ENCODE measurements around the gene LRRC9. TPM values are rescaled to one million over a fixed set of nuclear protein-coding genes. Genes with fewer than 3 reads are reported as not detected.
A peak's percentile ranks its signal among the peaks of the same experiment; 100 is the strongest.

Gene LRRC9
- total and polyA plus RNA-seq, 2 of the 13 experiments (the other 11 are each of a cell fraction or from before 2014, with no cell fraction given): 0.08 to 0.18 TPM

GRCh38 chr14:59913187-59913586, 6.8 kb upstream of the LRRC9 start (continued):
- no peak for TF ChIP-seq NFAT5 (CRISPR knock-in tag; IDR thresholded peaks at IDR 0.05)

GRCh38 chr14:59918824-59919569, 947 bp upstream of the LRRC9 start:
- peak overlapping the region; percentile 94 for H3K4me2 ChIP-seq (ENCODE audit: low read depth, low read length)
- ChIA-PET POLR2A (interaction anchor here (1.0 to 1.2 kb wide), 2 partner anchors 330 to 435 kb away, joined by 5 read pairs; partner anchors contain the start of genes JKAMP, L3HYPDH and PPM1A), CTCF (ENCODE audit: low intra/inter-chr PET ratio, low total read pairs) (interaction anchor here (1.1 to 2.2 kb wide), 2 partner anchors 287 to 288 kb away, joined by 3 to 16 read pairs; no protein-coding TSS in a partner anchor)
- H2AFZ ChIP-seq (ENCODE audit: low read length): peak overlapping the region; percentile 39
- H3K4me1 ChIP-seq (ENCODE audit: insufficient read depth, low read length): peaks cover 20% of the 10 kb centered on the region
- H3K27ac ChIP-seq (ENCODE audit: extremely low read length, insufficient read depth, low read length): peak overlapping the region; percentile 90
- DNase-seq (ENCODE audit: low spot score): peak; percentile 32
- no peaks in the 10 kb centered on the region for H3K79me2 ChIP-seq (ENCODE audit: insufficient read depth, low read length)
- peak overlapping the region; percentile 55 to 83 (median 64) for H3K4me3 ChIP-seq (replicated peaks in 1 of 3; ENCODE audit: insufficient read depth in 1 of 3, low read depth in 2 of 3, low read length in 3 of 3)
- peak; percentile 82 for ATAC-seq
- peak; percentile 32 for FAIRE-seq
- H3K27me3 ChIP-seq (ENCODE audit: control insufficient read depth in 1 of 2, insufficient read depth in 2 of 2, low read length in 2 of 2): no peaks in the 10 kb centered on the region
- in situ Hi-C loops (cut with HindIII; ENCODE audit: extremely low pct_ligation_motif_present, low pct_unique_long_range_greater_than_20kb) (loop anchor here (10.0 kb wide), 1 partner anchor 284 kb away; no protein-coding TSS in a partner anchor), intact Hi-C loops (cut with micrococcal nuclease; ENCODE audit: unreplicated experiment) (loop anchor here (1.0 kb wide), 1 partner anchor 287 kb away; no protein-coding TSS in a partner anchor)
- no peaks in the 10 kb centered on the region for H3K9me3 ChIP-seq (ENCODE audit: low read length)
- H3K36me3 ChIP-seq (replicated peaks in 1 of 2; ENCODE audit: control insufficient read depth in 1 of 2, insufficient read depth in 2 of 2, low read length in 2 of 2): no peaks in the 10 kb centered on the region
- H4K20me1 ChIP-seq (ENCODE audit: insufficient read depth, low read length): no peaks in the 10 kb centered on the region
- under 1% methylated on average over 18 of the region's 18 CpGs for WGBS (ENCODE audit: low lambda C conversion rate)
- TSS peak; percentile 64 for BruUV-seq (replicated peaks)
- peak overlapping the region; percentile 74 for H3K9ac ChIP-seq (ENCODE audit: insufficient read depth, low read depth, low read length)
- TF ChIP-seq ZNF343 (CRISPR knock-in tag; IDR thresholded peaks at IDR 0.05): no peak
- TF ChIP-seq MED13 (CRISPR knock-in tag; IDR thresholded peaks at IDR 0.05): no peak
- no peak for TF ChIP-seq TCF7 (IDR thresholded peaks at IDR 0.05; ENCODE audit: low read depth)
- TF ChIP-seq MIXL1 (CRISPR knock-in tag; IDR thresholded peaks at IDR 0.05): 0 out of 2 replicates have a peak, but pooled peaks have one; percentile 35
- TF ChIP-seq, protein P1, sequence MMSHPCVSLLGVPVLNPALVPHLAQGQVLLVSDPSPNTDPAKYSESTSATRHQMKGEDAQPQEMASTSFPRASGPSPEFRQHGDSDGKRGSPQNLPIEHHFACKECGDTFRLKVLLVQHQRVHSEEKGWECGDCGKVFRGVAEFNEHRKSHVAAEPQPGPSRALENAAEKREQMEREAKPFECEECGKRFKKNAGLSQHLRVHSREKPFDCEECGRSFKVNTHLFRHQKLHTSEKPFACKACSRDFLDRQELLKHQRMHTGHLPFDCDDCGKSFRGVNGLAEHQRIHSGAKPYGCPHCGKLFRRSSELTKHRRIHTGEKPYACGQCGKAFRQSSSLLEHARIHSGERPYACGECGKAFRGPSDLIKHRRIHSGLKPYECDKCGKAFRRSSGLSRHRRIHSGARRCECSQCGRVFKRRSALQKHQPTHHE (CRISPR knock-in tag; IDR thresholded peaks at IDR 0.05; ENCODE audit: borderline replicate concordance): no peak
- TF ChIP-seq SMC3 (IDR thresholded peaks at IDR 0.05; ENCODE audit: low read length): peak; percentile 39; the same call in 1 of the 2 replicates
- TF ChIP-seq ZNF784 (CRISPR knock-in tag; IDR thresholded peaks at IDR 0.05; ENCODE audit: borderline replicate concordance): no peak
- 0 out of 2 replicates have a peak, but pooled peaks have one; percentile 22 for TF ChIP-seq ZNF574 (CRISPR knock-in tag; IDR thresholded peaks at IDR 0.05)
- TF ChIP-seq ZNF674 (CRISPR knock-in tag; IDR thresholded peaks at IDR 0.05; ENCODE audit: low read depth): no peak

Data from HepG2 (cell line).